A549 (cell line): ENCODE measurements around the gene C18orf63.

Experiments used
- CEBPB ChIP-seq, 2 experiments: fragments of >200 bp in 1 of 2; sonication (Bioruptor Twin) in 1 of 2; formaldehyde crosslinking in 1 of 2; IDR thresholded peaks; 2 replicates each; pipeline ENCODE4 v1.6.1; 2012 to 2016
- EP300 ChIP-seq, 2 experiments: fragments of >200 bp; sonication (Bioruptor Twin); formaldehyde crosslinking; IDR thresholded peaks; 2 replicates in 1 of 2; 3 replicates in 1 of 2; pipeline ENCODE4 v1.6.1; 2016 to 2017
- ESRRA ChIP-seq: fragments of 150-350 bp; IDR thresholded peaks from 2 replicates; pipeline ENCODE4 v1.6.1; 2014; ENCODE audit warnings: mild to moderate bottlenecking, low read length, borderline replicate concordance
- HOXA7 ChIP-seq: fragments of 250-450 bp; sonication (Bioruptor Pico); IDR thresholded peaks from 2 replicates; pipeline ENCODE4 v1.5.0; 2020; ENCODE audit warnings: mild to moderate bottlenecking, moderate library complexity
- HOXB5 ChIP-seq: fragments of 250-450 bp; sonication (Bioruptor Pico); IDR thresholded peaks from 2 replicates; pipeline ENCODE4 v1.5.0; 2020; ENCODE audit warnings: mild to moderate bottlenecking, moderate library complexity
- JUNB ChIP-seq: fragments of >200 bp; sonication (Bioruptor Twin); formaldehyde crosslinking; IDR thresholded peaks from 2 replicates; pipeline ENCODE4 v1.6.1; 2016
- POLR2A ChIP-seq: IDR thresholded peaks from 2 replicates; pipeline ENCODE4 v1.6.1; 2012; ENCODE audit warnings: mild to moderate bottlenecking, low read length
- POLR2AphosphoS2 ChIP-seq: conservative IDR thresholded peaks from 2 replicates; pipeline ENCODE4 v1.6.1; 2012; ENCODE audit warnings: low read length, improper control_type of control experiment, inconsistent platforms
- SMC3 ChIP-seq: fragments of >200 bp; sonication (Bioruptor Twin); formaldehyde crosslinking; IDR thresholded peaks from 3 replicates; pipeline ENCODE4 v1.6.1; 2018; ENCODE audit warnings: inconsistent platforms
- ZC3H11A ChIP-seq: fragments of 450-650 bp; IDR thresholded peaks from 2 replicates; pipeline ENCODE4 v1.6.1; 2014; ENCODE audit warnings: antibody characterized with exemption, mild to moderate bottlenecking
- TF ChIP-seq, protein P1 (sequence below): fragments of 150-350 bp; IDR thresholded peaks from 2 replicates; pipeline ENCODE4 v1.6.1; 2014; ENCODE audit warnings: low read depth, mild to moderate bottlenecking, low read length
- TF ChIP-seq, protein P2 (sequence below): fragments of >200 bp; sonication (Bioruptor Twin); formaldehyde crosslinking; IDR thresholded peaks from 3 replicates; pipeline ENCODE4 v1.5.1; 2016
- TF ChIP-seq, protein P3 (sequence below): fragments of >200 bp; sonication (Bioruptor Twin); formaldehyde crosslinking; IDR thresholded peaks from 3 replicates; pipeline ENCODE4 v1.6.1; 2016

DNA sequence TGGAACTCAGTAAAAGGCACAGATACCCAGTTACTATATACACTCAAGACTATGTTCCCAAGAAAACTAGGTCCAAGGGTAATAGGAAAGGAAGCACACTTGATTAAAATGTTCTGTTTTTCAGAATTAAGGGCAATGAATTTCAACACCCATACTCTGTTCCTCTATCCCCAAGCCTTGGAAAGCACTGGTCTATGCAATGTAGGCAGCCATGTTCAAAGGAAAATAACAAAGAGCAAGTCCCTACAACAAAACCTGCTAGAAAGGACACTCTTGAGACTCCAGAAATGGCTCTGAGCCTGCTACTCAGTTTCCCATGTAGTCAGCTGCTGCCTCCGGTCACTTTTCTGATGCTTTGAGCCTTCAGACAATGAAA lies 30.7 kb upstream of the C18orf63 start:
- TF ChIP-seq SMC3: no peak
- TF ChIP-seq, protein P1, sequence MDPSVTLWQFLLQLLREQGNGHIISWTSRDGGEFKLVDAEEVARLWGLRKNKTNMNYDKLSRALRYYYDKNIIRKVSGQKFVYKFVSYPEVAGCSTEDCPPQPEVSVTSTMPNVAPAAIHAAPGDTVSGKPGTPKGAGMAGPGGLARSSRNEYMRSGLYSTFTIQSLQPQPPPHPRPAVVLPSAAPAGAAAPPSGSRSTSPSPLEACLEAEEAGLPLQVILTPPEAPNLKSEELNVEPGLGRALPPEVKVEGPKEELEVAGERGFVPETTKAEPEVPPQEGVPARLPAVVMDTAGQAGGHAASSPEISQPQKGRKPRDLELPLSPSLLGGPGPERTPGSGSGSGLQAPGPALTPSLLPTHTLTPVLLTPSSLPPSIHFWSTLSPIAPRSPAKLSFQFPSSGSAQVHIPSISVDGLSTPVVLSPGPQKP: no peak
- TF ChIP-seq, protein P2, sequence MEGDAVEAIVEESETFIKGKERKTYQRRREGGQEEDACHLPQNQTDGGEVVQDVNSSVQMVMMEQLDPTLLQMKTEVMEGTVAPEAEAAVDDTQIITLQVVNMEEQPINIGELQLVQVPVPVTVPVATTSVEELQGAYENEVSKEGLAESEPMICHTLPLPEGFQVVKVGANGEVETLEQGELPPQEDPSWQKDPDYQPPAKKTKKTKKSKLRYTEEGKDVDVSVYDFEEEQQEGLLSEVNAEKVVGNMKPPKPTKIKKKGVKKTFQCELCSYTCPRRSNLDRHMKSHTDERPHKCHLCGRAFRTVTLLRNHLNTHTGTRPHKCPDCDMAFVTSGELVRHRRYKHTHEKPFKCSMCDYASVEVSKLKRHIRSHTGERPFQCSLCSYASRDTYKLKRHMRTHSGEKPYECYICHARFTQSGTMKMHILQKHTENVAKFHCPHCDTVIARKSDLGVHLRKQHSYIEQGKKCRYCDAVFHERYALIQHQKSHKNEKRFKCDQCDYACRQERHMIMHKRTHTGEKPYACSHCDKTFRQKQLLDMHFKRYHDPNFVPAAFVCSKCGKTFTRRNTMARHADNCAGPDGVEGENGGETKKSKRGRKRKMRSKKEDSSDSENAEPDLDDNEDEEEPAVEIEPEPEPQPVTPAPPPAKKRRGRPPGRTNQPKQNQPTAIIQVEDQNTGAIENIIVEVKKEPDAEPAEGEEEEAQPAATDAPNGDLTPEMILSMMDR: no peak
- TF ChIP-seq CEBPB (IDR thresholded peaks at IDR 0.05): no peak
- no peak for TF ChIP-seq ESRRA
- no peak for TF ChIP-seq ZC3H11A
- TF ChIP-seq HOXA7: no peak
- TF ChIP-seq POLR2A: no peak
- no peak for TF ChIP-seq EP300 (IDR thresholded peaks at IDR 0.05)
- no peak for TF ChIP-seq JUNB
- TF ChIP-seq, protein P3, sequence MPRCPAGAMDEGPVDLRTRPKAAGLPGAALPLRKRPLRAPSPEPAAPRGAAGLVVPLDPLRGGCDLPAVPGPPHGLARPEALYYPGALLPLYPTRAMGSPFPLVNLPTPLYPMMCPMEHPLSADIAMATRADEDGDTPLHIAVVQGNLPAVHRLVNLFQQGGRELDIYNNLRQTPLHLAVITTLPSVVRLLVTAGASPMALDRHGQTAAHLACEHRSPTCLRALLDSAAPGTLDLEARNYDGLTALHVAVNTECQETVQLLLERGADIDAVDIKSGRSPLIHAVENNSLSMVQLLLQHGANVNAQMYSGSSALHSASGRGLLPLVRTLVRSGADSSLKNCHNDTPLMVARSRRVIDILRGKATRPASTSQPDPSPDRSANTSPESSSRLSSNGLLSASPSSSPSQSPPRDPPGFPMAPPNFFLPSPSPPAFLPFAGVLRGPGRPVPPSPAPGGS: no peak
- TF ChIP-seq HOXB5 (CRISPR knock-in tag): no peak
- no peak for TF ChIP-seq POLR2AphosphoS2
